ENCODE data around the gene SLC6A3.

Gene SLC6A3

DNA sequence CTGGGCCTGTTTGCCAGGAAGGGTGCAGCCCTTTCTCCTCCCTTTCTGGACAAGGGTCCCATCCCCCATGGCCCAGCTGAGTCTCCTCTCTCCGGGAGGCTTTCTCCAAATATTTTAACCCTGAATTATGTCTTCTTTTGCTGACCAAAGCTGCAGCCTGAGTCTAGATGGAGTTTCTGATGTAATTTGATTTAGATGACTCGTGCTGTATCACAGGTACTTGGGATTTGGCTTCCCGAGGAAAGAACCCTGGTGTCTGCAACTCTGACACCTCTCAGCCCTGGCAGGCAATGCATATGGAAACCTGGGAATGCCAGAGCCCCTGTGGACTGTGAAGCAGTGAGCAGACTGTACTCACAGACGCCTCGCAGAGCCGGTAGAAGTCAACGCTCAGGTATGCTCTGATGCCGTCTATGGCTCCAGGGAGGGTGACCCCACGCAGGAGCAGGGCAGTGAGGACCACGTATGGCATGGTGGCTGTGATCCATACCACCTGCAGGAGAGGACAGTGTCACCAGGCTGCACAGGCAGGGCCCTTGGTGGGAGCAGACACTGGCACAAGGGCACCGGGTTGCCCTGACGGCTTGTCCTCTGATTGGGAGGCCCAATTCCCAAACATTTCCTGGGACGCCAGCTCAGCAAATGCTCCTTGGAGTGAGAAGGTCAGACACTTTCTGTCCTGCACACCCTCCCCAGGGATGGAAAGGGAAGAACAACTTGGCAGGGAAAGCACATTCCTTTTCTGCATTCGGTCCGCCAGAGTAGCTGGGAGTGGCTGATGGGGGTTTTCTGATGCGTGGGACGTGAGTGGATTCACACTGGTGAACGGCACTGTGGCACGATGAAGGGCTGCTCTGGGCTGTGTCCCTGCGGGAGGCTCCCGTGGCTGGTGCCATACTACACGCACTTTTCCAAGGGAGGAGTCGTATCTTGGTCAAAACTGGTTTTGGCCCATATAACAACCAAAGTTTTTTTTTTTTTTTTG is 24.7 kb downstream of the SLC6A3 start:
- DNase-seq (ENCODE audit: insufficient read length, low spot score): no peak
- TF ChIP-seq POLR2A (IDR thresholded peaks at IDR 0.05; ENCODE audit: low read depth, low read length): no peak
- FAIRE-seq: no peak

DNA sequence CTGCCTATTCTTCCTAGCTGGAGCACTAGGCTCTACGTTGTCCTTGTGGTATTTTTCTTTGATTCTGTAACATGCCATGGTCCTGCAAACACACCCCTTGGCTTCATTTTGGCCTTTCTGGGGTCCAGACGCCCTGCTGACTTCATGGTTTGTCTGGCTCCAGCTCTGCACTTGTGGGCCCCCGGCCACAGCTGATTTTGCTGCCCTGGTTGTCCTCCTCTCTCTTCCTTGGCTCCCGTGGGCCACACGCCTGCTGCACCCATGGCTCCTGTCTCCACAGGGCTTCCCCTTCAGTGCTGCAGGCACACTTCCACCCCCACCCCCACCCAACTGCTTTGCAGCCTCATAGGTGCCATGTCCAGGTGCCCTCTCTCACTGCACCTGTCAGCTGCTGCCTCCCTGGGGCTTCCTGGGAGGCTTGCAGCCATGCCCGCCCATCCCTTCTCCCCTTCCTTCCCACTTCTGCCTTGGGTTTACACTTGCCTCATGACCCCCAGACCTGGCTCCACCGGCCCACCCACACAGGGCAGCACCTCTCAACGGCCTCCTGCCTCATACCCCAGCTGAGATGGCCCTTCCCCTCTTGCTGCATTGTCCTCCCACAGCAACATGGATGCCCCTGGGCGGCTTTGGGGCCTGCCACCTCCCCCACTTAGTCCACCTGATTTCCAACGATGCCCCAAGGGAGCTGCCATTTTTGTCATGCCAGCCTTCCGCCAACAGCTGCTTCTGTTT is 25.6 kb downstream of the SLC6A3 start:
- FAIRE-seq (no peak), DNase-seq (ENCODE audit: insufficient read length, low spot score) (no peak)
- TF ChIP-seq POLR2A (IDR thresholded peaks at IDR 0.05; ENCODE audit: low read depth, low read length): no peak

GRCh38 chr5:1418921-1419280 is 26.3 kb downstream of the SLC6A3 start:
- TF ChIP-seq POLR2A (IDR thresholded peaks at IDR 0.05; ENCODE audit: low read depth, low read length): no peak
- FAIRE-seq (no peak), DNase-seq (ENCODE audit: insufficient read length, low spot score) (no peak)

- FAIRE-seq (no peak), DNase-seq (ENCODE audit: insufficient read length, low spot score) (no peak)
- no peak for TF ChIP-seq POLR2A (IDR thresholded peaks at IDR 0.05; ENCODE audit: low read depth, low read length)
Measured at GRCh38 chr5:1418238-1418920, 26.9 kb downstream of the SLC6A3 start.

GRCh38 chr5:1417586-1418225 is 27.5 kb downstream of the SLC6A3 start:
- no peak for FAIRE-seq
- no peak for TF ChIP-seq POLR2A (IDR thresholded peaks at IDR 0.05; ENCODE audit: low read depth, low read length)
- no peak for DNase-seq (ENCODE audit: insufficient read length, low spot score)

DNA sequence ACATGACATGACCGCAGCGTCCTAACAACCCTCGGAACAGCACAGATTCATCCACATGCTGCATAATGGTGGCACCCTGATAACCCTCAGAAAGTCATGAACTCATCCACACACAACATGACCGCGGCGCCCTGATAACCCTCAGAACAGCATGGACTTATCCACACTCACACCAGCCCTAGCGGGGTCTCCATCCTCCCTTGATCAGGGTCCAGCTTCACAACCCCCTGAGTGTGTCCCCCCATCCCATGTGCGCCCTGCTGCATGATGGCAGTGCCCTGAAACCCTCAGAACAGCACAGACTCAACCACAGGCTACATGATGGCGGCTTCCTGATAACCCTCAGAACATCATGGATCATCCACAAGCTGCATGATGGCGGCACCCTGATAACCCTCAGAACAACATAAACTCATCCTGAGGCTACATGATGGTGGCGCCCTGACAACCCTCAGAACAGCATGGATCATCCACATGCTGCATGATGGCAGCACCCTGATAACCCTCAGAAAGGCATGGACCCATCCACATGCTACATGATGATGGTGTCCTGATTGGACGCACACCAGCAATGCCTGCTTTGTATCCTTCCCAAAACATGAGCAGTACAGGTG is 28.3 kb downstream of the SLC6A3 start:
- TF ChIP-seq POLR2A (IDR thresholded peaks at IDR 0.05; ENCODE audit: low read depth, low read length): no peak
- no peak for DNase-seq (ENCODE audit: insufficient read length, low spot score)
- FAIRE-seq: no peak

GRCh38 chr5:1415626-1416360 is 29.4 kb downstream of the SLC6A3 start:
- FAIRE-seq: no peak
- DNase-seq (ENCODE audit: insufficient read length, low spot score): no peak

GRCh38 chr5:1415059-1415425 is 30.2 kb downstream of the SLC6A3 start:
- no peak for TF ChIP-seq POLR2A (IDR thresholded peaks at IDR 0.05; ENCODE audit: low read depth, low read length)
- no peak for FAIRE-seq

More at GRCh38 chr5:1415626-1416360, 29.4 kb downstream of the SLC6A3 start:
- no peak for TF ChIP-seq POLR2A (IDR thresholded peaks at IDR 0.05; ENCODE audit: low read depth, low read length)

DNA sequence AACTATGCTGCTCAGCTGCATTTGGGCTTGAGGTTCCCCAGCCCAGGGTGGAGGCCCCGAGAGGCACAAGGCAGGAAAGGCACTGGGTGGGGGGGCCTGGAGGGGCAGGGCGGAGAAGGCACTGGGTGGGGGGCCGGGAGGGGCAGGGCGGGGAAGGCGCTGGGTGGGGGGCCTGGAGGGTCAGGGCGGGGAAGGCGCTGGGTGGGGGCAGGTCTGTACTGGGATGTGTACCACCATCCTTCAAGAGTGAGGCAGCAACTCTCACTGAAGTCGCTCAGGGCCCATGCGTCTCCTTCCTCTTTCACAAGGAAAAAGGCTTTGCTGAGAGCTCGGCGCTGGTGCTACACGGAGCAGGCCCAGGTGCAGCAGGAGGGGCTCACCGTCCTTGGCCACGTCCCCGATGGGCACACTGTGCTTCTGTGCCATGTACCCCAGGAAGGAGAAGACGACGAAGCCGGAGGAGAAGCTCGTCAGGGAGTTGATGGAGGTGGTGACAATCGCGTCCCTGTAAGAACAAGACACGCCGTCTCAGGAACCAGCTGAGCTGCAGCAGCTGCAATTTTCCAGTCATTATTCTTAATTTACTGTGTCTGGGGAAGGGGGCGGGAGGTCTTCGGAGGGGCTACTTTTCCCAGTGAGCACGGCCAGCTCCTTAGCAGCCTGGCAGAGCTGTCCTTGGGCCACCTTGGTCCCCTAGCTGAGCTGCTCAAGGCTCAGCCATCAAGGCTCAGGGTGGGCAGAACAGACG is 30.8 kb downstream of the SLC6A3 start:
- FAIRE-seq: no peak
- no peak for TF ChIP-seq POLR2A (IDR thresholded peaks at IDR 0.05; ENCODE audit: low read depth, low read length)

More at GRCh38 chr5:1415059-1415425, 30.2 kb downstream of the SLC6A3 start:
- DNase-seq (ENCODE audit: insufficient read length, low spot score): no peak

GRCh38 chr5:1413611-1414241 is 31.5 kb downstream of the SLC6A3 start:
- TF ChIP-seq POLR2A (IDR thresholded peaks at IDR 0.05; ENCODE audit: low read depth, low read length): no peak
- FAIRE-seq (no peak), DNase-seq (ENCODE audit: insufficient read length, low spot score) (no peak)

More for the DNA sequence above, 30.8 kb downstream of the SLC6A3 start:
- no peak for DNase-seq (ENCODE audit: insufficient read length, low spot score)

- no peak for DNase-seq (ENCODE audit: insufficient read length, low spot score)
- FAIRE-seq: no peak
- TF ChIP-seq POLR2A (IDR thresholded peaks at IDR 0.05; ENCODE audit: low read depth, low read length): no peak
Measured at GRCh38 chr5:1413211-1413610, 32.0 kb downstream of the SLC6A3 start.
